WTC11 (cell line): Measurements from ENCODE around the gene KYNU. TPM values are rescaled to one million over a fixed set of nuclear protein-coding genes. Genes with fewer than 3 reads are reported as not detected.

Experiments used
- ATAC-seq: fragments of 200-7000 bp; cut with Tn5 transposase; 2 replicates; pipeline ENCODE4 v1.10.0; 2021; ENCODE audit warnings: mild to moderate bottlenecking, moderate library complexity
- CTCF ChIA-PET: fragments of 300-600 bp; sonication (Branson Sonifier 250); formaldehyde crosslinking; loops from one replicate; lab custom pipeline; 2021; ENCODE audit warnings: antibody characterized with exemption; lab: Charles Lee
- POLR2A ChIA-PET: fragments of 350-600 bp; sonication (Branson Sonifier 250); formaldehyde crosslinking; loops from one replicate; lab custom pipeline; 2021; ENCODE audit warnings: antibody characterized with exemption; lab: Charles Lee
- DNase-seq: peaks from one replicate; pipeline ENCODE4 v3.0.0; 2021; ENCODE audit warnings: low spot score
- H3K27ac Mint-ChIP-seq: 2 replicates; pipeline ENCODE4 v1.8.0; 2021; ENCODE audit warnings: mixed read lengths
- H3K27me3 Mint-ChIP-seq: 2 replicates; pipeline ENCODE4 v1.8.0; 2021; ENCODE audit warnings: low read depth, mild to moderate bottlenecking, moderate library complexity, mixed read lengths
- H3K36me3 Mint-ChIP-seq: 2 replicates; pipeline ENCODE4 v1.8.0; 2021; ENCODE audit warnings: mixed read lengths
- H3K4me1 Mint-ChIP-seq: 2 replicates; pipeline ENCODE4 v1.8.0; 2022; ENCODE audit warnings: mixed read lengths
- H3K4me3 Mint-ChIP-seq: 2 replicates; pipeline ENCODE4 v1.8.0; 2021; ENCODE audit warnings: mild to moderate bottlenecking, moderate library complexity, mixed read lengths
- H3K9me3 Mint-ChIP-seq: 2 replicates; pipeline ENCODE4 v1.8.0; 2021; ENCODE audit warnings: mixed read lengths
- CTCF ChIP-seq: fragments of 200-600 bp; IDR thresholded peaks from 2 replicates; pipeline ENCODE4 v1.8.0; 2022; ENCODE audit warnings: antibody characterized with exemption
- E2F4 ChIP-seq: sonication (generic); formaldehyde crosslinking; IDR thresholded peaks from 2 replicates; pipeline ENCODE4 v1.8.1; 2022; ENCODE audit warnings: low read depth, mild to moderate bottlenecking, moderate library complexity, missing genetic modification reagents, borderline replicate concordance
- E2F5 ChIP-seq: sonication (generic); formaldehyde crosslinking; IDR thresholded peaks from 2 replicates; pipeline ENCODE4 v1.8.1; 2022; ENCODE audit warnings: mild to moderate bottlenecking, moderate library complexity, missing genetic modification reagents
- FOXJ3 ChIP-seq: sonication (generic); formaldehyde crosslinking; IDR thresholded peaks from 2 replicates; pipeline ENCODE4 v1.9.0; 2021; ENCODE audit warnings: missing genetic modification reagents, mild to moderate bottlenecking, borderline replicate concordance
- FOXK1 ChIP-seq: sonication (generic); formaldehyde crosslinking; IDR thresholded peaks from 2 replicates; pipeline ENCODE4 v1.8.0; 2022; ENCODE audit warnings: mild to moderate bottlenecking, moderate library complexity, missing genetic modification reagents
- GABPB1 ChIP-seq: sonication (generic); formaldehyde crosslinking; IDR thresholded peaks from 2 replicates; pipeline ENCODE4 v1.8.1; 2023; ENCODE audit warnings: mild to moderate bottlenecking, missing genetic modification reagents
- GRHL2 ChIP-seq: fragments of 250-450 bp; sonication (Bioruptor Pico); IDR thresholded peaks from 2 replicates; pipeline ENCODE4 v1.8.0; 2022; ENCODE audit warnings: mild to moderate bottlenecking, moderate library complexity; ENCODE audit not compliant: insufficient replicate concordance, severe bottlenecking
- GTF2I ChIP-seq: fragments of 250-450 bp; sonication (Bioruptor Pico); conservative IDR thresholded peaks from 2 replicates; pipeline ENCODE4 v1.4.0; 2021; ENCODE audit warnings: mild to moderate bottlenecking
- JAZF1 ChIP-seq: fragments of 250-450 bp; sonication (Bioruptor Pico); IDR thresholded peaks from 2 replicates; pipeline ENCODE4 v1.9.0; 2021; ENCODE audit warnings: moderate library complexity, mild to moderate bottlenecking, inconsistent platforms
- JUN ChIP-seq: sonication (generic); formaldehyde crosslinking; IDR thresholded peaks from 2 replicates; pipeline ENCODE4 v1.8.0; 2023; ENCODE audit warnings: mild to moderate bottlenecking, missing genetic modification reagents
- MLX ChIP-seq: sonication (generic); formaldehyde crosslinking; IDR thresholded peaks from 2 replicates; pipeline ENCODE4 v1.8.1; 2023; ENCODE audit warnings: mild to moderate bottlenecking, missing genetic modification reagents, moderate library complexity
- MYBL2 ChIP-seq: sonication (generic); formaldehyde crosslinking; IDR thresholded peaks from 2 replicates; pipeline ENCODE4 v1.8.1; 2023; ENCODE audit warnings: mild to moderate bottlenecking, moderate library complexity, missing genetic modification reagents
- NFATC4 ChIP-seq: fragments of 250-450 bp; sonication (Bioruptor Pico); IDR thresholded peaks from 2 replicates; pipeline ENCODE4 v1.9.0; 2021; ENCODE audit warnings: mild to moderate bottlenecking
- NR1H2 ChIP-seq: sonication (generic); formaldehyde crosslinking; IDR thresholded peaks from 2 replicates; pipeline ENCODE4 v1.9.0; 2021; ENCODE audit warnings: mild to moderate bottlenecking, moderate library complexity, missing genetic modification reagents
- RORB ChIP-seq: fragments of 250-450 bp; sonication (Bioruptor Pico); IDR thresholded peaks from 2 replicates; pipeline ENCODE4 v1.9.0; 2021; ENCODE audit warnings: mild to moderate bottlenecking
- SOX15 ChIP-seq: fragments of 250-450 bp; sonication (Bioruptor Pico); IDR thresholded peaks from 2 replicates; pipeline ENCODE4 v1.9.0; 2021; ENCODE audit warnings: mild to moderate bottlenecking
- ZNF232 ChIP-seq: sonication (generic); formaldehyde crosslinking; IDR thresholded peaks from 2 replicates; pipeline ENCODE4 v1.8.0; 2022; ENCODE audit warnings: mild to moderate bottlenecking, missing genetic modification reagents
- ZNF396 ChIP-seq: fragments of 250-450 bp; sonication (Bioruptor Pico); IDR thresholded peaks from 2 replicates; pipeline ENCODE4 v1.8.0; 2021; ENCODE audit warnings: mild to moderate bottlenecking, moderate library complexity, borderline replicate concordance
- ZNF416 ChIP-seq: fragments of 250-450 bp; sonication (Bioruptor Pico); IDR thresholded peaks from 2 replicates; pipeline ENCODE4 v1.9.0; 2021; ENCODE audit warnings: mild to moderate bottlenecking, inconsistent platforms
- ZNF425 ChIP-seq: fragments of 250-450 bp; sonication (Bioruptor Pico); conservative IDR thresholded peaks from 2 replicates; pipeline ENCODE4 v1.9.0; 2021; ENCODE audit warnings: mild to moderate bottlenecking
- ZNF671 ChIP-seq: fragments of 250-450 bp; sonication (Bioruptor Pico); IDR thresholded peaks from 2 replicates; pipeline ENCODE4 v1.8.0; 2021; ENCODE audit warnings: mild to moderate bottlenecking
- ZSCAN18 ChIP-seq: fragments of 250-450 bp; sonication (Bioruptor Pico); IDR thresholded peaks from 2 replicates; pipeline ENCODE4 v2.1.2; 2022; ENCODE audit warnings: mild to moderate bottlenecking, moderate library complexity
- total RNA-seq: library from RNA; stranded (reverse); gene quantifications from 3 replicates; pipeline ENCODE4 v1.2.3, GENCODE V29; 2021

The KYNU gene
- total RNA-seq, 1 experiment from 2014 or later = 0.85 TPM

GRCh38 chr2:142987044-142987443 is 109.6 kb downstream of the KYNU start (continued):
- TF ChIP-seq E2F4 = no peak
- TF ChIP-seq ZSCAN18 (CRISPR knock-in tag) = no peak
- TF ChIP-seq ZNF425 (CRISPR knock-in tag) = no peak
- TF ChIP-seq MLX = no peak
- no peak for TF ChIP-seq JAZF1 (CRISPR knock-in tag)

GRCh38 chr2:142989273-142990204 is 112.1 kb downstream of the KYNU start:
- DNase-seq = no peak
- peaks cover 4% of the 10 kb centered on the region; the same call in 1 of the 2 replicates for H3K4me1 Mint-ChIP-seq
- no peak for TF ChIP-seq E2F5
- no peak for TF ChIP-seq ZNF671 (CRISPR knock-in tag)
- TF ChIP-seq GTF2I (CRISPR knock-in tag) = no peak
- no peak for TF ChIP-seq FOXJ3
- TF ChIP-seq ZNF425 (CRISPR knock-in tag) = no peak
- TF ChIP-seq NFATC4 (CRISPR knock-in tag) = no peak
- no peak for TF ChIP-seq RORB
- TF ChIP-seq GABPB1 (CRISPR knock-in tag) = no peak
- TF ChIP-seq NR1H2 = no peak
- TF ChIP-seq ZNF232 (CRISPR knock-in tag) = no peak
- TF ChIP-seq SOX15 (CRISPR knock-in tag) = no peak
- TF ChIP-seq GRHL2 (CRISPR knock-in tag) = no peak
- TF ChIP-seq ZNF396 (CRISPR knock-in tag) = no peak
- TF ChIP-seq CTCF = no peak
- TF ChIP-seq JUN (CRISPR knock-in tag) = no peak
- no peak for TF ChIP-seq MYBL2 (CRISPR knock-in tag)
- no peak for TF ChIP-seq ZNF416
- TF ChIP-seq FOXK1 (CRISPR knock-in tag) = no peak
- TF ChIP-seq, all 79 proteins: peak for 0
- no peaks in the 10 kb centered on the region for H3K27me3 Mint-ChIP-seq
- ChIA-PET CTCF (interaction anchor here (1.1 to 2.3 kb wide), 4 partner anchors 10 to 45 kb away, joined by 3 to 7 read pairs (median 4); no protein-coding TSS in a partner anchor), POLR2A (no interaction called here)
- H3K36me3 Mint-ChIP-seq = no peaks in the 10 kb centered on the region
- no peak overlapping the region for H3K4me3 Mint-ChIP-seq
- peak; percentile 46 for ATAC-seq
- H3K9me3 Mint-ChIP-seq = no peaks in the 10 kb centered on the region
- no peak overlapping the region for H3K27ac Mint-ChIP-seq
